Measurements from ENCODE around the gene EXOC3. TPM values are rescaled to one million over a fixed set of nuclear protein-coding genes. Genes with fewer than 3 reads are reported as not detected.

EXOC3 gene
- total RNA-seq, 1 experiment from 2014 or later, result 155 TPM

DNA sequence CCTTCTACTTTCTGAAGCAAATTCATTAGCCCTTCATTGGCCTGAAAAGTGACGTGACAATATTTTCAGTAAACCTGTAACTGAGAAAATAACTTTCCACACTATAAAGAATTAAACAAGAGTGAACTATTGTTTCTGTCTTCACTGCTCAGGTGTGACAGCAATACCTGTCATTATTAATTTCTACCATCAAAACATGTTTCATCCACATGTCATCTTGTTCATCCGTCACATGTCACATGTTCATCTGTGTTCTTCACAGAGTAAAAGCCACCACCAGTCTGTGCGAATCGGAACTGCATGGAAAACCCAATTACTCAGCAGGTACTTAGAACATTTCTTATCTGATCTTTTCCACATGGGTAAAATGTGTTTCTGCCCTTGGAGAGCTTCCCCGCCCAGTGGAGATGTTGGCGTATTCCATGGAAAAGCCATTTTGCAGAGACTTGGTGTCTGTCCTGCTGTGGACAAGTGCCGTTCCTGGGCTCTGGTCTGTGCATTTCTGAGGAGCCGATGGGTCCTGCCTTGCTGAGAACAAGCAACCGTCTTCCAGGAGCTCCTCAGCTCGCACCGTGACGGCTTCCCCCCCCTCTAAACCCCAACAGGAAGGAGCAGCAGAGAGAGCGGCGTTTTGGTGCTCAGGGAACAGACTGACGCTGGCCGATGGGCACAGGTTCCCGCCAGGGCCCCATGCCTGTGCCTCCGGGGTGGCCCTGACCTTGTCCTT lies 10.6 kb upstream of the EXOC3 start:
- no peaks in the 10 kb centered on the region for H3K79me2 ChIP-seq (ENCODE audit: low read depth)
- H2AFZ ChIP-seq, result no peak overlapping the region
- no peaks in the 10 kb centered on the region for H3F3A ChIP-seq (ENCODE audit: insufficient read depth, low read depth)
- no peaks in the 10 kb centered on the region for H3K9me3 ChIP-seq (ENCODE audit: insufficient read depth, low read depth)
- H4K20me1 ChIP-seq (ENCODE audit: insufficient read depth), result peaks cover 5% of the 10 kb centered on the region; the same call in 1 of the 2 replicates
- intact Hi-C loops (cut with micrococcal nuclease; ENCODE audit: unreplicated experiment), result loop anchor here (5.0 kb wide), 1 partner anchor 65 kb away; no protein-coding TSS in a partner anchor
- H3K4me1 ChIP-seq (replicated peaks; ENCODE audit: insufficient read depth), result no peaks in the 10 kb centered on the region
- H3K9me2 ChIP-seq (ENCODE audit: insufficient read depth), result no peaks in the 10 kb centered on the region
- BruUV-seq (replicated peaks), result no TSS peak
- ChIA-PET CTCF (no interaction called here), POLR2A (ENCODE audit: unreplicated experiment) (no interaction called here)
- no peak overlapping the region for H3K4me3 ChIP-seq
- no peak overlapping the region for H3K4me2 ChIP-seq
- H3K27me3 ChIP-seq (ENCODE audit: insufficient read depth, low read depth), result no peaks in the 10 kb centered on the region
- TF ChIP-seq EZH2 (IDR thresholded peaks at IDR 0.05; ENCODE audit: low read depth), result no peak
- TF ChIP-seq CTCF (conservative IDR thresholded peaks at IDR 0.05), result no peak
- no peaks in the 10 kb centered on the region for H3K36me3 ChIP-seq (ENCODE audit: low read depth)
- no peak overlapping the region for H3K27ac ChIP-seq
- no peak for DNase-seq

- no TSS peak for BruUV-seq (replicated peaks)
- Histone ChIP-seq H3K9me2 (ENCODE audit: insufficient read depth) (no peaks in the 10 kb centered on the region), H3K4me3 (no peak overlapping the region), H3K9me3 (ENCODE audit: insufficient read depth, low read depth) (no peaks in the 10 kb centered on the region), H3F3A (ENCODE audit: insufficient read depth, low read depth) (no peaks in the 10 kb centered on the region), H3K79me2 (ENCODE audit: low read depth) (no peaks in the 10 kb centered on the region), H4K20me1 (ENCODE audit: insufficient read depth) (peaks cover 7% of the 10 kb centered on the region; the same call in 1 of the 2 replicates), H3K27ac (no peak overlapping the region), H3K4me1 (replicated peaks; ENCODE audit: insufficient read depth) (no peaks in the 10 kb centered on the region), H3K4me2 (no peak overlapping the region), H3K36me3 (ENCODE audit: low read depth) (no peaks in the 10 kb centered on the region), H3K27me3 (ENCODE audit: insufficient read depth, low read depth) (no peaks in the 10 kb centered on the region), H2AFZ (no peak overlapping the region)
- ChIA-PET CTCF (interaction anchor here (0.6 to 1.3 kb wide), 3 partner anchors 13 to 116 kb away, joined by 3 to 7 read pairs (median 5); no protein-coding TSS in a partner anchor), POLR2A (ENCODE audit: unreplicated experiment) (no interaction called here)
- TF ChIP-seq EZH2 (IDR thresholded peaks at IDR 0.05; ENCODE audit: low read depth) (no peak), CTCF (conservative IDR thresholded peaks at IDR 0.05) (no peak)
- DNase-seq, result no peak
- intact Hi-C loops (cut with micrococcal nuclease; ENCODE audit: unreplicated experiment), result loop anchor here (5.0 kb wide), 1 partner anchor 66 kb away; no protein-coding TSS in a partner anchor
Observed at GRCh38 chr5:432928-433791, 9.8 kb upstream of the EXOC3 start.

GRCh38 chr5:433836-434235 lies 9.1 kb upstream of the EXOC3 start:
- no peaks in the 10 kb centered on the region for H3K27me3 ChIP-seq (ENCODE audit: insufficient read depth, low read depth)
- H4K20me1 ChIP-seq (ENCODE audit: insufficient read depth), result peaks cover 7% of the 10 kb centered on the region; the same call in 1 of the 2 replicates
- CTCF ChIA-PET, result interaction anchor here (0.6 to 1.3 kb wide), 3 partner anchors 12 to 117 kb away, joined by 3 to 7 read pairs (median 5); no protein-coding TSS in a partner anchor
- no peak for TF ChIP-seq CTCF (conservative IDR thresholded peaks at IDR 0.05)
- no peak for TF ChIP-seq EZH2 (IDR thresholded peaks at IDR 0.05; ENCODE audit: low read depth)
- no peaks in the 10 kb centered on the region for H3K4me1 ChIP-seq (replicated peaks; ENCODE audit: insufficient read depth)
- no peaks in the 10 kb centered on the region for H3K79me2 ChIP-seq (ENCODE audit: low read depth)
- no peaks in the 10 kb centered on the region for H3K9me3 ChIP-seq (ENCODE audit: insufficient read depth, low read depth)
- BruUV-seq (replicated peaks), result no TSS peak
- H3K4me2 ChIP-seq, result no peak overlapping the region
- no peak overlapping the region for H3K4me3 ChIP-seq
- no peak for DNase-seq
- intact Hi-C loops (cut with micrococcal nuclease; ENCODE audit: unreplicated experiment), result loop anchor here (5.0 kb wide), 1 partner anchor 67 kb away; no protein-coding TSS in a partner anchor
- H3K9me2 ChIP-seq (ENCODE audit: insufficient read depth), result no peaks in the 10 kb centered on the region
- no peaks in the 10 kb centered on the region for H3K36me3 ChIP-seq (ENCODE audit: low read depth)
- H2AFZ ChIP-seq, result no peak overlapping the region
- no peak overlapping the region for H3K27ac ChIP-seq
- POLR2A ChIA-PET (ENCODE audit: unreplicated experiment), result no interaction called here
- no peaks in the 10 kb centered on the region for H3F3A ChIP-seq (ENCODE audit: insufficient read depth, low read depth)

All from PC-9 (cell line).